ENCODE data around the gene KIF16B.
"Not testable (repeated sequence)": the region's sequence is repeated elsewhere in the genome, so short reads cannot be mapped to it uniquely, and the experiment has no call there.

KIF16B gene, protein sequence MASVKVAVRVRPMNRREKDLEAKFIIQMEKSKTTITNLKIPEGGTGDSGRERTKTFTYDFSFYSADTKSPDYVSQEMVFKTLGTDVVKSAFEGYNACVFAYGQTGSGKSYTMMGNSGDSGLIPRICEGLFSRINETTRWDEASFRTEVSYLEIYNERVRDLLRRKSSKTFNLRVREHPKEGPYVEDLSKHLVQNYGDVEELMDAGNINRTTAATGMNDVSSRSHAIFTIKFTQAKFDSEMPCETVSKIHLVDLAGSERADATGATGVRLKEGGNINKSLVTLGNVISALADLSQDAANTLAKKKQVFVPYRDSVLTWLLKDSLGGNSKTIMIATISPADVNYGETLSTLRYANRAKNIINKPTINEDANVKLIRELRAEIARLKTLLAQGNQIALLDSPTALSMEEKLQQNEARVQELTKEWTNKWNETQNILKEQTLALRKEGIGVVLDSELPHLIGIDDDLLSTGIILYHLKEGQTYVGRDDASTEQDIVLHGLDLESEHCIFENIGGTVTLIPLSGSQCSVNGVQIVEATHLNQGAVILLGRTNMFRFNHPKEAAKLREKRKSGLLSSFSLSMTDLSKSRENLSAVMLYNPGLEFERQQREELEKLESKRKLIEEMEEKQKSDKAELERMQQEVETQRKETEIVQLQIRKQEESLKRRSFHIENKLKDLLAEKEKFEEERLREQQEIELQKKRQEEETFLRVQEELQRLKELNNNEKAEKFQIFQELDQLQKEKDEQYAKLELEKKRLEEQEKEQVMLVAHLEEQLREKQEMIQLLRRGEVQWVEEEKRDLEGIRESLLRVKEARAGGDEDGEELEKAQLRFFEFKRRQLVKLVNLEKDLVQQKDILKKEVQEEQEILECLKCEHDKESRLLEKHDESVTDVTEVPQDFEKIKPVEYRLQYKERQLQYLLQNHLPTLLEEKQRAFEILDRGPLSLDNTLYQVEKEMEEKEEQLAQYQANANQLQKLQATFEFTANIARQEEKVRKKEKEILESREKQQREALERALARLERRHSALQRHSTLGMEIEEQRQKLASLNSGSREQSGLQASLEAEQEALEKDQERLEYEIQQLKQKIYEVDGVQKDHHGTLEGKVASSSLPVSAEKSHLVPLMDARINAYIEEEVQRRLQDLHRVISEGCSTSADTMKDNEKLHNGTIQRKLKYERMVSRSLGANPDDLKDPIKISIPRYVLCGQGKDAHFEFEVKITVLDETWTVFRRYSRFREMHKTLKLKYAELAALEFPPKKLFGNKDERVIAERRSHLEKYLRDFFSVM (N-terminal part only)

DNA sequence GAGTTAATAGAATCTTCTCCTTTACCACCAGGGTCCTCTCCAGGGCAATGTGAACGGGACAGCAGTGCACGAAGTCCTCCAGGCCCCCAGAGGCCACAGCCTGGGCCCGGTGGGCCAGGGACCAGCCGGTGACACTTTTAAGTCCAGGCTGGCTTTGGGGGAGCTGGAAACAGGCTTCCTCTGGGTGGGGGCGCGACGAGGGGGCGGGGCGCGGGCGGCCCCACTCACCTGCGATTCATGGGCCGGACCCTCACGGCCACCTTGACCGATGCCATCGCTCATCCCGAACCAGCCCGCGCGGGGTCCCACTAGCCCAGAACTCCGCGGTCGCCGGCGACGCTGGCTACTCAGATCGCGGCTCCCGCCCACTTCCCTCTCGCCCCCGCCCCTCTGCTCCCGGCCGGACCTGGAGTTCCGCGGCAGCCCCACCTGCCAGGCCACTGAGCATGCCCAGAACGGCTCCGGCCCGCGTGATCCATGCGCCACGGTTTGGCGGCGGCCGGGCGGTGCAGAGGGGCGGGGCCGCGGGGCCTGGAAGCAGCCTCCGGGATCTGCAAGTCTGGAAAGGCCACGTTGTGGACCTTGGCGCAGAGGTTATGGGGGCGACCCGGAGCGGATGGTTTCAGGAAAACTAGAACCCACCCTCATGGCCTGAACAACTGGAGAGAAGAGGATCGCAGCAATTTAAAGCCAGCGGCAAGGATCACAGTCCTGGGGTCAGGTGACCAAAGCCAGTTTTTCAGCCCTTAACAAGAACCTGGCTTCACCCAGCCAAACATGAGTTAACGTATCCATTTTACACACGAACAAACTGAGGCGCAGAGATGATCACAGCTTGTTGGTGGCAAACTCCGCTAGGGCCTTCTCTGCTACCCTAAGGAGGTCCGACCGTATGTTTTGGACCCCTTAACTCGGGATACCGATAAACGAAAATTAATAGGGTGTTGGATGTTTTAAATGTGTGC lies at the start of gene KIF16B:
Gene KIF16B (minus strand): TSS at position 448 of the 965 bp plus-strand sequence. CDS start 173 bp downstream, at position 275.
- DNase-seq (ENCODE audit: low read depth): peak; percentile 92

DNA sequence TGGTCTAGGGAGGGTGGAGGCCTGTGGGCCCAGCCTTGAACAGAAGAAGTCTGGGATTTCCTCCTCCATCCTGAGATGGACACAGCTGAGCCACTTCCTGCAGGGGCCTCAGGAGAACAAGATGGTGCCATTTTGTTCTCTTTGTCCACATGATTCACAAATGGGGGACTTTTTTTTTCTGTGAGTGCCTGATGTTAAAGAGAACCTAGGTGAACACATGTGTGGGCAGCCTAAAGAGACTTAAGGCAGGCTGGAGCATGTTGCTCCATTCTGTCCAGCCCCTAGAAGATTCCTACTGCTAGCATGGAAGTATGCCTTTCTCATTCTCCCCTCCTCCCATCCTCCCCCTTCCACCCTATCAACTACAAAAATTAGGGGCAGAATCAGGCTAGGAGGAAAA lies 49.3 kb upstream of the KIF16B start:
- no peak for DNase-seq (ENCODE audit: low read depth)

DNA sequence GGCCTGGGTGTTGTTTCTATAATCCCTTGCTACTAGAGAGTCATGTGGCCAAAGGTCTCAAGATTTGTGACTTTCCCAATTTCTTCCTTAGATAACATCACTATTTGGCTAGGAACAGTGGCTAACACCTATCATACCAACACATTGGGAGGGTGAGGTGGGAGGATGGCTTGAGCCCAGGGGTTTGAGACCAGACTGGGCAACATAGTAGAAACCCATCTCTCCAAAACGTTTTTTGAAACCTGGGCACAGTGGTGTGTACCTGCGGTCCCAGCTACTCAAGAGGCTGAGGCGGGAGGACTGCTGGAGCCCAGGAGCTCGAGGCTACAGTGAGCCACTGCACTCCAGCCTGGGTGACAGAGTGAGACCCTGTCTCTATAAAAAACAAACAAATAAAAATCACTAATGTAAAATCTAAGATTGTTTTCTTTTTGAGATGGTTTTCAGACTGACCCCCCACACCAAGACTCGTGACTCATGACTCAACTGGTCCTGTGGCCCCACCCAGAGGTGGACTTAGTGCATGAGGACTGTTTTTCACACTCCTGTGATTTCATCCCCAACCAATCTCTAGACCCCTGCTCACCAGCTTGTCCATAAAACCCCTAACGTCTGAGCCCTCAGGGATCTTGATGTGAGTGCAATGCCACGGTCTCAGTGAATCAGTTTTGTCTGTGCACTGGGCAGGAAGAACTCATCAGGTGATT lies 48.3 kb upstream of the KIF16B start:
- DNase-seq (ENCODE audit: low read depth): no peak

DNA sequence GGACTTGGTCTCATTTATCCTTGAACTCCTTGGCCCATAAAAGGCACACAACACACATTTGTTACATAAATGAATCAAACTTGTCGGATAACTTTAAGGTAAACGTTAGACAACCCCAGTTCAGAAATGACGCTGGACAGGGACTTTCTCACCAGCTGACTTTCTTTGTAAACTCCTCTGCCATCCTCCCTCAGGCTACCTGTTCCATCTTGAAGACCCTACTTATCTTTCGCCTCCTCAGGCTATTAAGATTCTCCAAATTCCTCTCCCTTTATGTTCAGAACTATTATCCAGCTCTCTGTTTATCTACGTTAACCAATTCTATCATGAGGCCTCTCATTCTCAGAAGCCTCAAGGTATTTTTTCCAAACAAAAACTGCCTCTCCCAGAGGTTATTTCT lies 47.7 kb upstream of the KIF16B start:
- DNase-seq (ENCODE audit: low read depth): no peak

DNA sequence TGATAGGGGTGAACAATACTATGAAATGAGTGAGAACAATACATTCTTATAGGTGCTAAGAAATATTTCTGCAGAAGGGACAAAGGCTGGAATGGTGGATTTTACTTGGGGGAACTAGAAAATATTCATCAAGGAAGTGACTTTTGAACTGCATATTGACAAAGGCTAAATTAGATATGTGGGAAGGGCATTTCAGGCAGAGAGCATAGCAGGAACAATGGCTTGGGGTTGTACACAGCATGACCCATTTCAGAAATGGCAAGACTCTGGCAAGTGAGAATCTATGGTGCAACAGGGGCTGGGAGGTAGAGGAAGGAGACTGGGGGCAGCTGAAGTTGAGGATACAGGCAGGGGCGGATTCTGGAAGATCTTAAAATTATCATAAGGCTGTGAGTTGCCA lies 46.7 kb upstream of the KIF16B start:
- no peak for DNase-seq (ENCODE audit: low read depth)

DNA sequence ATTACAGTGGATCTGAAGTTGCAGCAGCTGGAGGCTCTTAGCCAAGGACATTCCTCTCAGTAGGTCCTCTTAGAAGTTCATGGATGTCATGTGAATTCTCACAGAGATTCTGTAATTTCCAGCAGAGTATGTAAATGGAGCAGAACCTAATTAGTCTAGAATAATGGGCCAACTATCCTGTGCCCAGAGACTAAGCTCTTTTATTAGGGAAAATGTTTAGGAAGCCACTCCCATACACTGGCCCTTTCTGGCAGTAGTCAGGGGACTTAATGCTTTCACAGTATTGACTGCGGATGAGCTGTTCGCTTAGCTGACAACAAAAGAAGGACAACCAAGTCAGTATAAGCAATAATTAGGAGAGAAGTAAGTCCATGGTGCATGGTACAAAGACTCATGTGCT lies 43.8 kb upstream of the KIF16B start:
- DNase-seq (ENCODE audit: low read depth): no peak

DNA sequence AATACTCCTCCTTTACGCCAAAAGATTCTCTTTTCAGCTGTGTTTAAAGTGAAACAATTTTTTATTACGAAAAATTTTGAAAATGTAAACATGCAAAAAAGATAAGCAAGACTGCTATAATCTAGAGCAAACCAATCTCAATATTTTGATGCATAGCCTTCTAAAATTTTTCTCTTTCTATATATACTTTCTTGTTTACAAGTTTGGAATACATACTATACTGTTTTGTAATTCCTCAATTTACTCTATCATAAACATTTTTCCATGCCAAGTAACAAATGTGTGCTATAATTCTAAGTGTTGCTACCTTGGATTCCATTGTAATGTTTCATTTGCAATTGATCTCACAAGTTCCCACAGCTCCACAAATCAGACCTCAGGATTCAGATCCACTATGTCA lies 43.1 kb upstream of the KIF16B start:
- DNase-seq (ENCODE audit: low read depth): no peak

DNA sequence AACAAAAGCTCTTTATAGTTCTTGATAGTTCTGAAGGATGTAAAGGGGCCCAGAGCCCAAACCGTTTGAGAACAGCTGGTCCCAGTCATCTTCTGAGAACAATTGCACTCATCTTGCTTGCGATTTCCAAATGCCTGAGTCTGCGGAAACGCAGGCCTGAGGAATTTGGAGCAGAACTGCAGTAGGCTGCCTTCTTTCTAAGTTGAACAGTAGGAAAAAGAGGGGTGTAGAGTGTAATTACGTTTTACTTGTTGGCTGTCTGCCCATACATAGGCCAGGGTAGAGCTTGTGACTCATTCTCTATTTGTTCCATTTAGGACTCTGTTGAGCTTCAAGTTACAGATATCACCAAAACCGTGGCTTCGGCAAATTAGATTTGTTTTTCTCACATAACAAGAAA lies 42.0 kb upstream of the KIF16B start:
- peak; percentile 75 for DNase-seq (ENCODE audit: low read depth)

DNA sequence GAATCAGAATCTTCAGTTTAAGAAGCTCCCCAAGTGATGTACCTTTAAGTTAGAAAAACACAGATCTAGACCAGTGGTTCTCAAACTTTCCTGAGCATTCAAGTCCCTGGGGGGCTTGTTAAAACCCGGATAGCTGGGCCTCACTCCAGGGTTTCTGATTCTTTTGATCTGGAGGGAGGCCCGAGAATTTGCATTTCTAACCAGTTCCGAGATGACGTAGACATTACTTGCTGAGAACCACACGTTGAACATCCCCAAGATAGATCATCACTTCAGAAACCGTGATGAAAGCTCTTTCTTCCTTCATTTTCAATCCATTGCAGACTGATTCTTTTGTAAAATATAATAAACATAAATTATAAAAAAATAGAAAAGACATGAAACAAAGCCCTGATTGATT lies 40.7 kb upstream of the KIF16B start:
- DNase-seq (ENCODE audit: low read depth): no peak

DNA sequence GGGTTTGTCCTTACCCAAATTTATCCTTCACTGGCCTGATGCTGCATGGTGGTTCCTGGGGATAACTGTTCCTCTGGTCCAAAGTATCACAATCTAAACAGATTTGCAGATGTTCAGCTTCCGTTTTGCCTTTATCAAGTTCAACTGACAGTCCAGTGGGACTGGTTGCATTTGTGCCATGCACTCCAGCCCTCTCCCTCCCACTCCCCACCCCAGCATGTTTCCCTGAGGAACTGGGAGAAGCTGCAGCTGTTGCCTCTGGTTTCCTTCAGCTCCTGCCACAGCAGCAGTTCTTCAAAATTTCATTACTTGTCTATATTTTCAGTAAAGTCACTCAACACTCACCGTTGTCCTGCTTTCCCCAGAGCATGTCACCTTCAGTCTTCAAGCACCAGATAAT lies 39.5 kb upstream of the KIF16B start:
- DNase-seq (ENCODE audit: low read depth): no peak

DNA sequence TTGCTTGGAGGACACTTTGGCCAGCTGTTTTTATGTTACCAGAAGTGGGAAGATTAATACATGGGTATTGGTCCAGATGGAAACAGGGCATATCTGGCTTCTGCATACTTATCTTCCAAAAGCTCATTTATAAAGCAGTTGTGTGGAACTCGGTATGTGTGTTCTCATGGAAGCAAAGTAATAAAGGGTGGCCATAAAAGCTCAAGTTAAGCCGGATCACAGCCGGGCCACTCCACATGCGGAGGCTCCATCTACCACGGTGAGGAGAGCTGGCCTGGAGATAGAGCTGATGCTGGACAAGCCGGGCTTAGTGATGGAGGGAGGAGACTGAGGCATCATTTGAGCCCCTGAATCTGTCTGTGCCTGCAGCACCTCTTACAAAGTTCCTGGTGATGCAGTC lies 38.6 kb upstream of the KIF16B start:
- DNase-seq (ENCODE audit: low read depth): no peak

DNA sequence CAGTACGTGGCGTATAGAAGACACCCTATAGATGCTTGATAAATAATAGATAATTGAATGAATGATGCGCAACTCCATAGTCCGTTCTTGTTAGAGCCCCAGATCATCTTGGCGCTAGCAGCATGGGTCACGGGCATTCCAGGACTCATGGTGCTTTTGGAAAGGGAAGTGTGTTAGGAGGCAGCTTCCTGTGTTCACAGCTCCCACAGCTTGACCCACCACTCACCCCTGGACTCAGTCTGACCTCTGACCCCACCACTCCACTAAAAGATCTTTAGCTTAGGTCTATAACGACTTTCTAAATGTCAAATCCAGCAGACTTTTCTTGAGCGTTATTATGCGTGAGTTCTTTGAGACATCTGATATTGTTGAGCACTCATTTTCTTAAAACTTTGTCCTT lies 35.8 kb upstream of the KIF16B start:
- no peak for DNase-seq (ENCODE audit: low read depth)

DNA sequence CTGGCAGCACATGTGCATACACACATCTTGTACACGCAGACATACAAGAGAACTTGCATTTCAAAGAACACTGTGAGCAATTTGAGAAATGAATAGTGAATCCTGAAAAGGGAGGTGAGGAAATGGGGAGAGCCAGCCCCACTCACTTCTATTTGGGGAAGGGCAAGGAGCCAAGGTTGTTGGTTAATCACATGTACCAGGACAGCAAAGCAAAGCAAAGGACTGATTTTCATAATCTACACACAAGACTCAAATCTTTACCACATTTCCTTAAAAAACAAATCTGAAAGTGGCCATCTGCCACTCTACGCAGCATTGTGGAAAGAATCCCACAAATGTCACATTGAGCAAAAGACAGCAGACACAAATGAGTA lies 35.0 kb upstream of the KIF16B start:
- no peak for DNase-seq (ENCODE audit: low read depth)

DNA sequence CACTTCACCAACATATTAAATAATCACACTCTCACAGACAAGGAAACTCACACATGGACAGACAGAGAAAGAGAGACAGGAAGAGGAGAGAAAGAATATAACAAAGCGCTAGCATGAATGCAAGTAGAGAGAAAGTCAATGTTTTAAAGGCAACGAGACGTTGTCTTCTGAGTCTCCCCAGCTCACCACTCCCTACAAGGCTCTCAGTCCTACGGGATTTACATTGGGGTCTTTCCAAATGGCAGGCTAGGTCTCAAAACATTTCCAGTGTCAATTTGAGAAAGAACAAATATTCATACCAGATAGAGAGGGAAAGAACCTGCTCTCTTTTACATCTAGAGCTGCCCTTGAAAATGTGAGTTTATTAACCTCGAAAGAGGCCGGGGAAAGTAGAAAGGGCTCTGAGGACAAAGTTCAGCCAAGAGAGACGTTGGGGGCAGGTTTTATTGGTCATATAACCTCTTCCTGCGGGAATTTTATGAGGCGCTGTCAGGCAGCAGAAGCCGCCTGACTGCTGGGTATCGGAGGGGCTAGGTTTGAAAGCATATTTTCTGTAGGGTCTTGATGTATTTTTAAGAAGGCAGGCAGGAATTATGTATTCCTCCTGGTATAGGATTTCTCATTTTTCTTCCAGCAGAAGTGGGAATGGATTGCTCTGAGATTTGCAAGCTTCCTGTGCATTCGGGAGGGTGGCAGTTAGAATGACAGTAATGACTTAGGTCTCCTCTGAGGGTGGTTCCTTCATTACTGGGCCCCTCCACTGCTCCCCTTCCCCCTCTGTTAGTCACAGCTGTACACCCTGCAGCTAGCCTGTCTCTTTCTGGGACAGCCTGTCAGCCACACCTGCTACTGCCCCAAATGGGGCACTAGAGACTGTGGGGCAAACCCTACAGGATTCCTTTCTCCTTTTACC lies 34.4 kb upstream of the KIF16B start:
- no peak for DNase-seq (ENCODE audit: low read depth)

DNA sequence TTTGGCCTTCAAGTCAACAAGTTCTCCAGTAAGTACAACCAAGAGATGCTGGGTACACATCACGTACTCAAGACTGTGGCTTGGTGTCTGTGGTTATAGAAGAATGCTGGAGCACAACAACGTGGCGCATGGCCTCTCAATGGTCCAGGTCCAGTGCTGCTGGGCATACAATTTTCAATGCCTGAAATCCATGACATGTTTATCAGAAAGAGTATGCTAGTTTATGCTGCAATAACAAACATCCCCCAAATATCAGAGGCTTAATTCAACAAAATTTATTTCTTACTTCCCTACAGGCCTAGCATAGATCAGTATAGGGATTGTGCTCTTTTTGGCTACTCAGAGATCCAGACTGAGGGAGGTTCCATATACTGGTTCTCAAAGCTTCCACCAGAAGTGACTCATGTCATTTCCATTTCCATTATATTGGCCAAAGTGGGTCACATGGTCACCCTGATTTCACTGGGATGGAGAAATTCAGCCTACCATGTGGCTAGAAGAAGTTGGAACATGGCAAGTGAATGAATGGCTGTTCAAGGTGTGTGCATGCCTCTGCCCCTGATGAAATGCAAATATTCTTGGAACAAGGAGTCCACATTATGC lies 33.3 kb upstream of the KIF16B start:
- DNase-seq (ENCODE audit: low read depth): peak; percentile 2

DNA sequence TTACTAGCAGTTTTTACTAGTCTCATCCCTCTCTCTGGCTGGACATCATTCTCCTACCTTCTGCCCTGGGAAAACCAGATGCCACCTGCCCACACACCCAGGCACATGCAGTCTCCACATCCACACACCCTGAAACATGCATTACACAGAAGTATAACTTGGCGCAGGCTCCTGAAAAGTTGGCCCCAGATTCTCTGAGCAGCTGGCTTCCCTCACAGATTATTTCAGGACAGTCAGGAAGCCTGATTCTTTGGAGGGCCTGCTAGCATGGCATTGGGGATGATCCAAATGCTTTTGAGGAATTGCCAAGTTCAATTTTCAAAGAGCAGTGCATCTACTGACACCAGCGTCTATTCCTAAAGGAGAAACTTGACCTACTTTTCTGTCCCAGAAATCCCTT lies 27.8 kb upstream of the KIF16B start:
- DNase-seq (ENCODE audit: low read depth): no peak

DNA sequence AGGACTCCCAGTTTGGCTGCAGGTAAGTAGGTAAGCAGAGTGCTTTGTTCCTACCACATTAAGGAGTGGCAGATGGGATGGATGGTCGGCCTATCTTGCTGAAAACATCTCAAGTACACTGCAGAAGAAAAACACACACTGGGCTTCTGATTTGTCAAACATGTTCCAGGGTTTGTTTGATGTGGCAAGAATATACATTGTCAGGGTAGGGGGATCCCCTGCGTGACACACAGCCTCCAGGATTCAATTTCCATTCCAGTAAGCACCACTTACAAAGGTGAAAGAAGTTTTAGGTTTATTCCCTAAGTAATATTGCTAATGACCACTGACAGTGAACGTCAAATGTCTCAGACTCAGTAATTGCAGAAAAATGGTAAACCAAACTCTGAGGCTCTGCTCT lies 26.0 kb upstream of the KIF16B start:
- DNase-seq (ENCODE audit: low read depth): no peak

DNA sequence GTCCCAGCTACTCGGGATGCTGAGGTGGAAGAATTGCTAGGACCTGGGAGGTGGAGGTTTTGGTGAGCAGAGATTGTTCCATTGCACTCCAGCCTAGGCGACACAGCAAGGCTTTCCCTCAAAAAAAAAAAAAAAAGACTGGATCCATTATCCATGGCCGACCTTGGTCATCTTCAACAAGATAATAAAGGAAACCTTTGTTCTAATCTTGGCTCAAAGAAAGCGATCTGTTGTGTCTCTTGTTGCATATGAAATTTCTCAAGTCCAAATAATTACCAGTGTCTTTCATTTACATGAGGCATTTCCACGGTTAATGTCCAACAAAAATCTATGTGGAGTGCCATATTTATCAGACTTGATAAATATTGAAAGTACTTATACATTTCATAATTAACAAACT lies 23.7 kb upstream of the KIF16B start:
- DNase-seq (ENCODE audit: low read depth): no peak

DNA sequence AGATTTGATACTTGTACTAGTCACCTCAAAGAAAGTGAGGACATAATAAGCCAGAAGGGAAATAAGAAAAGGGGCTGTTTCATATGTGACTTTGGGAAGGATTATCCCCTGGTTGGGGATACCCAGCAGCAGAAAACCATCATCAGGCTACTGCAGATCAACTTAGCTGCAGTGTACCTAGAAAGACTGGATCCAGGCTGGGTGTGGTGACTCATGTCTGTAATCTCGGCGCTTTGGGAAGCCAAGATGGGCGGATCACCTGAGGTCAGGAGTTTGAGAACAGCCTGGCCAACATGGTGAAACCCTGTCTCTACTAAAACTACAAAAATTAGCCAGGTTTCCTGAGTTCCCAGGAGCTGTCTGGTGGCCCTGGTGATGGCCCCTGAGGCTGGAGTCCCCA lies 23.2 kb upstream of the KIF16B start:
- DNase-seq (ENCODE audit: low read depth): not testable (repeated sequence)
